ENCODE measurements around the gene BMP15. TPM values are rescaled to one million over a fixed set of nuclear protein-coding genes. Genes with fewer than 3 reads are reported as not detected.

The BMP15 gene
- total and polyA plus RNA-seq, 2 donors = not detected

DNA sequence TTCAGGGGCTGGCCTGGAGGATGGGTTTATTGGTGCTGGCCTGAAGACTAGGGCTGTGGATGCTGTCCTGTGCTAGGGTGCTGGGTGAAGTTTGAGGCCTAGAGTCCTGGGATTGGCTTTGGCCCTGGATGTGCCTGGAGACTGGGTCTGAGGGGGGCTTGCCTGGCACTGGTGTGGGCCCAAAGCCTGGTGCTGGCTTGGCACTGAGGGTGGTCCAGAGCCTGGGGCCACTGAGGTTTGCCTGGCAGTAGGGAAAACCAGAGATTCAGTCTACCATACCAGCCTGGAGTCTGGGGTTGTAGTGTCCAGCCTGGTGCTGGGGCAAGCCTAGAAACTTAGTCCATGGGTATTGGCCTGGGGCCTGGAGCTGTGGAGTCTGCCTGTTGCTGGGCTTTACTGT is 16.6 kb downstream of the BMP15 start:
- Histone ChIP-seq H3K4me1 (ENCODE audit: insufficient read depth) (no peaks in the 10 kb centered on the region), H3K4me3 (ENCODE audit: low read depth, low read length) (no peak overlapping the region), H3K36me3 (ENCODE audit: insufficient read depth) (no peaks in the 10 kb centered on the region), H3K27ac (ENCODE audit: low read depth) (no peak overlapping the region)
- DNase-seq (ENCODE audit: extremely low spot score) = no peak

DNA sequence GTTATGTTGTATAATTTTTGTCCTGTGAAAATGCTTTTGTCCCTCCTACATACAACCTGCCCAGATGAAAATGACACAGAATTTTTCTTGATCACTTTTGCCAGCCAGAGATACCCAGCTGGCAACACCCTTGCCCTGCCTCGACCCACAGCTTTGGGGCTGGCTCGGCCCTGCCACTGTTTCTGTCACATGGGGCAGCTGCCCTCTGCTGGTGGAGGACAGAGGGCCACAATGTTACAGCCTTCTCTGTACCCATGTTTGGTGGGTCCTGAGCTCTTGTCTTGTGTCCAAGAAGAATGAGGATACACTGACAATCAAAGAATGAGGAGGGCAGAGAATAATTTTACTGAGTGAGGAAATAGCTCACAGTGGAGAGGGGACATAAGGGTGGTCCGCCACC is 31.1 kb downstream of the BMP15 start:
- DNase-seq (ENCODE audit: extremely low spot score) = no peak
- Histone ChIP-seq H3K27ac (ENCODE audit: low read depth) (no peak overlapping the region), H3K4me3 (ENCODE audit: low read depth, low read length) (no peak overlapping the region), H3K4me1 (ENCODE audit: insufficient read depth) (no peaks in the 10 kb centered on the region), H3K36me3 (ENCODE audit: insufficient read depth) (no peaks in the 10 kb centered on the region)
- WGBS = 80% methylated on average over 3 of the region's 3 CpGs

DNA sequence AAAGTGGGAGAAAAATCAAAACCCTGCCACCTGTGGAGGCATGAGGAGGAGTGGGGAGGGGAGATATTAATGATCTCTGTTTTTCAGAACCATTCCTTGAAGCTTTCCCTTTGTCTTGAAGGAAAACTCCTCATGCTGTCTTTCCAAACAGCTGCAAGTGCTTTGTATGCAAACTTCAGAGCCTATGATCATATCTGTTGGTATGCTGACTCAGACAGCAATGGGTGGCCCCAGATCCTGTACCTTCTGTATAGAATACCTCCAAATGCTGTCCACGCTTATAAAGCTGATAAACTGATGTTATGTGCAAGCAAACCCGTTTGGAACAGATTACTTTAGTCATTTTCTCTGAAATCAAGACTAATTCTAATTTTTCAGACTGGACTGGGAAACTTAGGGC is 31.9 kb downstream of the BMP15 start:
- no peaks in the 10 kb centered on the region for H3K4me1 ChIP-seq (ENCODE audit: insufficient read depth)
- 44% methylated on average over 2 of the region's 2 CpGs for WGBS
- DNase-seq (ENCODE audit: extremely low spot score) = no peak
- no peaks in the 10 kb centered on the region for H3K36me3 ChIP-seq (ENCODE audit: insufficient read depth)
- H3K27ac ChIP-seq (ENCODE audit: low read depth) = no peak overlapping the region
- no peak overlapping the region for H3K4me3 ChIP-seq (ENCODE audit: low read depth, low read length)

DNA sequence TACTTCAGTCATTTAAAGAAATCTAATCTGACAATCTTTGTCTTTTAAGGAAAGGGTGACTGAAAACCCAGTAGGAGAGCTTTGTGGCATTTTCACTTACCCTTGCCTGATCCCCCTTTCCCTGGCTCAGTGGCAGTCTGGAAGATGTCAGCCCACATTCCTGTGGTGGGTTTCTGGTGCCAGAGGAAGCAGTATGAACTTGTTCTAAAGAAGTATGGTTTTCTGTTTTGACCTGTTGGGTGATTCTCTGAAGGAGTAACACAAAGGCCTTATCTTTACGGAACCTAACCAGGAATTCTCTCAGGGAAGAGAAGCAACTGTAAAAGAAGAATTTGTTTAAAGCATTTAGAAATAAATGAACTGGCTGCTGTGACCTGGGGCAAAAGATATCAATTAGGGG is 41.9 kb downstream of the BMP15 start:
- H3K36me3 ChIP-seq (ENCODE audit: insufficient read depth) = no peaks in the 10 kb centered on the region
- DNase-seq (ENCODE audit: extremely low spot score) = no peak
- no peak overlapping the region for H3K4me3 ChIP-seq (ENCODE audit: low read depth, low read length)
- no peak overlapping the region for H3K27ac ChIP-seq (ENCODE audit: low read depth)
- no peaks in the 10 kb centered on the region for H3K4me1 ChIP-seq (ENCODE audit: insufficient read depth)
- 65% methylated on average over 1 of the region's 1 CpG for WGBS

DNA sequence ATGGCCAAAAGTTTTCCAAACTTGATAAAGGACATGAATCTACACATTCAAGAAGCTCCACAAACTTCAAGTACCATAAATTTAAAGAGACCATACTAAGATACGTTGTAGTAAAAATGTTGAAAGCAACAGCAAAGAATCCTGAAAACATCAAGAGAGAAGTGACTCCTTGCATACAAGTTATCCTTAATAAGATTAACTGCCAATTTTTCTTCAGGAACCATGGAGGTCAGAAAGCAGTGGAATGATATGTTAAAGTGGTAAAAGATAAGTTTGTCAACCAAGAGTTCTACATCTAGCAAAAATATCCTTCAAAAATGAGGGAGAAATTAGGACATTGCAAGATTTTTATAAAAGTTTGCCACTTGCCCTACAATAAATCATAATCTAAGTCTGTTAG is 43.3 kb downstream of the BMP15 start:
- Histone ChIP-seq H3K4me3 (ENCODE audit: low read depth, low read length) (no peak overlapping the region), H3K4me1 (ENCODE audit: insufficient read depth) (no peaks in the 10 kb centered on the region), H3K27ac (ENCODE audit: low read depth) (no peak overlapping the region), H3K36me3 (ENCODE audit: insufficient read depth) (no peaks in the 10 kb centered on the region)
- no peak for DNase-seq (ENCODE audit: extremely low spot score)
- 93% methylated on average over 1 of the region's 1 CpG for WGBS

DNA sequence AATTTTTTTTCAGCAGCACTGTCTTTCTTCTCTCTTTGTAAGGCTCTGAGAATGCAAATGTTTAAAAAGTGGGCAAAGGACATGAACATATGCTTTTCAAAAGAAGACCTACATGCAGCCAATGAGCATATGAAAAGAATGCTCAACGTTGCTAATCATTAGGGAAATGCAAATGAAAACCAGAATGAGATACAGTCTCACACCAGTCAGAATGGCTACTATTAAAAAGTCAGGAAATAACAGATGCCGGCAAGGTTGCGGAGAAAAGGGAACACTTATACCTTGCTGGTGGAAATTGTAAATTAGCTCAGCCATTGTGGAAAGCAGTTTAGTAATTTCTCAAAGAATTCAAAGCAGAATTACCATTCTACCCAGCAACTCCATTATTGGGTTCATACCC is 51.6 kb downstream of the BMP15 start:
- no peak for DNase-seq (ENCODE audit: extremely low spot score)
- WGBS = 70% methylated on average over 3 of the region's 3 CpGs
- Histone ChIP-seq H3K4me1 (ENCODE audit: insufficient read depth) (no peaks in the 10 kb centered on the region), H3K36me3 (ENCODE audit: insufficient read depth) (no peaks in the 10 kb centered on the region), H3K4me3 (ENCODE audit: low read depth, low read length) (no peak overlapping the region), H3K27ac (ENCODE audit: low read depth) (no peak overlapping the region)

DNA sequence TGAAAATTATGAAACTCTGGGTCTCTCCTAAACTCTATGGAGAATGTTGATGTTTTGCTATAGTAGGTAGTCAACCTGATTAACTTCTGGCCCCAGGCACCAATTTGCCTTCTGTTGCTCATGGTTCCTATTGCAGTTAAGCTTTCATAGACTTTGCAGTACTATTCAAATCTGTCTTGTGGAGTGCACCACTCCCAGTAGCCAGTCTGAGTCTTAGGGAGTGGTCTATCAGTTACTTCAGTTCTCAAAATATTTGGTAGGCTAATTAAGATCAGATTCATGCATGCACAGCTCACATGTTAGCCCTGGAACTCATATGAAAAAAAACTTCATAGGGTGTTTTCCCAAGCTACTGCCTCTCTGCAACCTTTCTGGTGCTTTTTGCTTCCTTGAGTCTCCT is 53.3 kb downstream of the BMP15 start:
- no peaks in the 10 kb centered on the region for H3K36me3 ChIP-seq (ENCODE audit: insufficient read depth)
- no peak overlapping the region for H3K4me3 ChIP-seq (ENCODE audit: low read depth, low read length)
- H3K27ac ChIP-seq (ENCODE audit: low read depth) = no peak overlapping the region
- no peaks in the 10 kb centered on the region for H3K4me1 ChIP-seq (ENCODE audit: insufficient read depth)
- no peak for DNase-seq (ENCODE audit: extremely low spot score)

Other genes starting within 250 kb of the BMP15 start
- gene SHROOM4, start 96.5 kb upstream of the BMP15 start, total RNA-seq = 9.4 TPM
- 3.5 TPM for gene SHROOM4, start 96.5 kb upstream of the BMP15 start, polyA plus RNA-seq